HG02973 (cell line): Measurements from ENCODE around the gene ATXN7.

Experiments
- ATAC-seq: cut with Tn5 transposase; IDR thresholded peaks from one replicate; pipeline ENCODE4 v1.9.1; 2021; ENCODE audit warnings: moderate library complexity; ENCODE audit not compliant: unreplicated experiment

ATXN7 gene

GRCh38 chr3:63862804-63863149, 890 bp upstream of the ATXN7 start:
- no peak for ATAC-seq

- peak; percentile 43 for ATAC-seq
These were observed 619 bp downstream of the ATXN7 start for GRCh38 chr3:63864008-63864964.

GRCh38 chr3:63864965-63865327, 1.3 kb downstream of the ATXN7 start:
- ATAC-seq: no peak

GRCh38 chr3:63867225-63867624, 3.6 kb downstream of the ATXN7 start:
- ATAC-seq: no peak

GRCh38 chr3:63869940-63870614, 6.4 kb downstream of the ATXN7 start:
- ATAC-seq: no peak

- ATAC-seq: no peak
These were observed 6.9 kb downstream of the ATXN7 start for GRCh38 chr3:63870615-63871005.

- ATAC-seq: no peak
These were observed 8.7 kb downstream of the ATXN7 start for GRCh38 chr3:63872135-63872924.

- no peak for ATAC-seq
These were observed 11.1 kb downstream of the ATXN7 start for GRCh38 chr3:63874769-63875168.

- no peak for ATAC-seq
These were observed 11.8 kb downstream of the ATXN7 start for GRCh38 chr3:63875510-63875909.

- ATAC-seq: no peak
These were observed 12.6 kb downstream of the ATXN7 start for GRCh38 chr3:63876260-63876659.

- ATAC-seq: no peak
These were observed 14.2 kb downstream of the ATXN7 start for GRCh38 chr3:63877737-63878393.

- no peak for ATAC-seq
These were observed 14.9 kb downstream of the ATXN7 start for GRCh38 chr3:63878394-63879060.

GRCh38 chr3:63880653-63881052, 17.0 kb downstream of the ATXN7 start:
- no peak for ATAC-seq

GRCh38 chr3:63886858-63887257, 23.2 kb downstream of the ATXN7 start:
- no peak for ATAC-seq

GRCh38 chr3:63891518-63891917, 27.9 kb downstream of the ATXN7 start:
- ATAC-seq: no peak

GRCh38 chr3:63892773-63893352, 29.2 kb downstream of the ATXN7 start:
- no peak for ATAC-seq

- no peak for ATAC-seq
These were observed 31.9 kb downstream of the ATXN7 start for GRCh38 chr3:63895422-63896189.

- peak; percentile 70 for ATAC-seq
These were observed 32.8 kb downstream of the ATXN7 start for GRCh38 chr3:63896332-63897030.

- ATAC-seq: no peak
These were observed 36.3 kb downstream of the ATXN7 start for GRCh38 chr3:63900010-63900409.
